ENCODE measurements around the gene ASTN1. TPM values are rescaled to one million over a fixed set of nuclear protein-coding genes. Genes with fewer than 3 reads are reported as not detected.
A peak's percentile ranks its signal among the peaks of the same experiment; 100 is the strongest.

Gene ASTN1
- total and polyA plus RNA-seq, 9 of the 15 experiments (the other 6 are each of a cell fraction or from before 2014, with no cell fraction given) = 0.05 to 0.22 (median 0.18) TPM

DNA sequence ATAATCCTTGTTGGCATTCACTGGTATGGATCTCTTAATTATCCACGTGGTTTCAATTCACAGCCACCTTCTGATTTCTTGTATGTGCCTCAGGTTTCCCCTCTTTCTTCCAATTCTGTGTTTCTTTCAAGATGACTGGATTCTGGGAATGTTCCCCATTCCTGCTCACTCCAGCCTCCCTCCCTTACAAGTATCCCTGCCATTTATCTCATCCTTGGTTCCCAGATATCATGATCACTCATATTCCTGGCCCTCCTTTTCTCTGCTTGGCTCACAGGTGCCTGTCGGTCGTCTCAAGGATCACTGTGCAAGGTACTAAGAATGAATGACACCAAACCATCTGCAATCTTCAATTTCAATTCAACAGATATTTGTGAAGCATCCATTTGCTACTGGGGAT is 279.2 kb downstream of the ASTN1 start (continued):
- TF ChIP-seq KLF1 (tag; IDR thresholded peaks at IDR 0.05) = no peak
- no peak for TF ChIP-seq CCAR2 (IDR thresholded peaks at IDR 0.05; ENCODE audit: low read depth, low read length)
- TF ChIP-seq KDM1A (IDR thresholded peaks at IDR 0.05) = no peak
- TF ChIP-seq NR4A1 (CRISPR knock-in tag; IDR thresholded peaks at IDR 0.05) = no peak
- TF ChIP-seq NR4A1 (tag; IDR thresholded peaks at IDR 0.05) = no peak
- no peak for TF ChIP-seq RUNX1 (IDR thresholded peaks at IDR 0.05; ENCODE audit: low read depth)
- no peak for TF ChIP-seq MCM2 (IDR thresholded peaks at IDR 0.05; ENCODE audit: low read depth)

DNA sequence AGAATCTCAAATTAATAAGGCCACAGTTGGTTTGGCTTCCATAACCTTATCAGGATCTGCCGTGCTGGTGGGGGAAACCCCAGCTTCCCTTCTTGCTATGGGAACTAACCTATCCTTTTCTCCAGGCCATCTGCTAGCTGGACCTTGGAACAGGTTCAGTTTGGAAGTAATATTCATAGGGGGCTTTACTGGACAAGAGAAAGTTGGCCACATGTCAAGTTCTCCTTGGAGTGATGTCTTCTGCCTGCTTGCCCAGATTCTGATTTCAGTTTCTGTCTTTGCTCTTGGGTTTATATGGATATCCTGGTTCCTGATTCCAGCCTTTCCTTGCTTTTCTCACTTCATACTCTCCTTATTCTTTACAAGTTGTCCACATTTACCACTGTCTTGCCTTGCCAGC is 279.6 kb downstream of the ASTN1 start:
- Histone ChIP-seq H3K36me3 (ENCODE audit: control insufficient read depth, insufficient read depth, low read length) (no peaks in the 10 kb centered on the region), H3K79me2 (ENCODE audit: control insufficient read depth, insufficient read depth, low read length) (no peaks in the 10 kb centered on the region), H3K4me3 (no peak overlapping the region), H3K9me3 (replicated peaks; ENCODE audit: control insufficient read depth, insufficient read depth, low read depth, low read length) (no peaks in the 10 kb centered on the region), H3K9ac (ENCODE audit: insufficient read depth in 1 of 2, low read depth in 2 of 2, low read length in 2 of 2) (no peak overlapping the region), H3K27me3 (ENCODE audit: control insufficient read depth in 2 of 2, insufficient read depth in 2 of 2, low read length in 2 of 2) (peaks cover 0 to 2% of the 10 kb centered on the region in 2 experiments; a peak in 1 of 5 replicates), H4K20me1 (replicated peaks; ENCODE audit: control insufficient read depth, insufficient read depth, low read length) (no peaks in the 10 kb centered on the region), H3K4me1 (replicated peaks in 1 of 2; ENCODE audit: control insufficient read depth in 2 of 2, insufficient read depth in 2 of 2, low read length in 2 of 2) (peaks cover 7 to 17% of the 10 kb centered on the region in 2 experiments; a peak in 4 of 5 replicates), H2AFZ (ENCODE audit: low read depth, low read length) (peak overlapping the region; percentile 27; the same call in 1 of the 2 replicates), H3K9me1 (ENCODE audit: control insufficient read depth, insufficient read depth, low read length) (no peaks in the 10 kb centered on the region), H3K4me2 (ENCODE audit: insufficient read depth, low read length) (no peak overlapping the region), H3K27ac (ENCODE audit: extremely low read depth, low read depth, low read length) (no peak overlapping the region)
- ChIA-PET CTCF (ENCODE audit: low intra/inter-chr PET ratio) (no interaction called here), POLR2A (interaction anchor here (0.6 kb wide), 1 partner anchor 492 kb away, joined by 3 read pairs; no protein-coding TSS in a partner anchor)
- WGBS (ENCODE audit: insufficient coverage, low coverage, missing lambda C conversion rate) = 47% methylated on average over 1 of the region's 1 CpG
- intact Hi-C loops (cut with micrococcal nuclease) (no loop called here), in situ Hi-C loops (cut with MboI) (loop anchor here (5.0 to 10.0 kb wide), 2 partner anchors 328 to 510 kb away; no protein-coding TSS in a partner anchor)
- FAIRE-seq (no peak), DNase-seq (ENCODE audit: extremely low read depth in 1 of 4, low spot score in 3 of 4) (no peak), ATAC-seq (no peak)
- no peak for TF ChIP-seq ZNF41 (CRISPR knock-in tag; conservative IDR thresholded peaks at IDR 0.05)
- TF ChIP-seq ADNP (tag; IDR thresholded peaks at IDR 0.05) = no peak
- no peak for TF ChIP-seq HNRNPL (IDR thresholded peaks at IDR 0.05; ENCODE audit: low read depth, low read length)
- TF ChIP-seq, protein P1, sequence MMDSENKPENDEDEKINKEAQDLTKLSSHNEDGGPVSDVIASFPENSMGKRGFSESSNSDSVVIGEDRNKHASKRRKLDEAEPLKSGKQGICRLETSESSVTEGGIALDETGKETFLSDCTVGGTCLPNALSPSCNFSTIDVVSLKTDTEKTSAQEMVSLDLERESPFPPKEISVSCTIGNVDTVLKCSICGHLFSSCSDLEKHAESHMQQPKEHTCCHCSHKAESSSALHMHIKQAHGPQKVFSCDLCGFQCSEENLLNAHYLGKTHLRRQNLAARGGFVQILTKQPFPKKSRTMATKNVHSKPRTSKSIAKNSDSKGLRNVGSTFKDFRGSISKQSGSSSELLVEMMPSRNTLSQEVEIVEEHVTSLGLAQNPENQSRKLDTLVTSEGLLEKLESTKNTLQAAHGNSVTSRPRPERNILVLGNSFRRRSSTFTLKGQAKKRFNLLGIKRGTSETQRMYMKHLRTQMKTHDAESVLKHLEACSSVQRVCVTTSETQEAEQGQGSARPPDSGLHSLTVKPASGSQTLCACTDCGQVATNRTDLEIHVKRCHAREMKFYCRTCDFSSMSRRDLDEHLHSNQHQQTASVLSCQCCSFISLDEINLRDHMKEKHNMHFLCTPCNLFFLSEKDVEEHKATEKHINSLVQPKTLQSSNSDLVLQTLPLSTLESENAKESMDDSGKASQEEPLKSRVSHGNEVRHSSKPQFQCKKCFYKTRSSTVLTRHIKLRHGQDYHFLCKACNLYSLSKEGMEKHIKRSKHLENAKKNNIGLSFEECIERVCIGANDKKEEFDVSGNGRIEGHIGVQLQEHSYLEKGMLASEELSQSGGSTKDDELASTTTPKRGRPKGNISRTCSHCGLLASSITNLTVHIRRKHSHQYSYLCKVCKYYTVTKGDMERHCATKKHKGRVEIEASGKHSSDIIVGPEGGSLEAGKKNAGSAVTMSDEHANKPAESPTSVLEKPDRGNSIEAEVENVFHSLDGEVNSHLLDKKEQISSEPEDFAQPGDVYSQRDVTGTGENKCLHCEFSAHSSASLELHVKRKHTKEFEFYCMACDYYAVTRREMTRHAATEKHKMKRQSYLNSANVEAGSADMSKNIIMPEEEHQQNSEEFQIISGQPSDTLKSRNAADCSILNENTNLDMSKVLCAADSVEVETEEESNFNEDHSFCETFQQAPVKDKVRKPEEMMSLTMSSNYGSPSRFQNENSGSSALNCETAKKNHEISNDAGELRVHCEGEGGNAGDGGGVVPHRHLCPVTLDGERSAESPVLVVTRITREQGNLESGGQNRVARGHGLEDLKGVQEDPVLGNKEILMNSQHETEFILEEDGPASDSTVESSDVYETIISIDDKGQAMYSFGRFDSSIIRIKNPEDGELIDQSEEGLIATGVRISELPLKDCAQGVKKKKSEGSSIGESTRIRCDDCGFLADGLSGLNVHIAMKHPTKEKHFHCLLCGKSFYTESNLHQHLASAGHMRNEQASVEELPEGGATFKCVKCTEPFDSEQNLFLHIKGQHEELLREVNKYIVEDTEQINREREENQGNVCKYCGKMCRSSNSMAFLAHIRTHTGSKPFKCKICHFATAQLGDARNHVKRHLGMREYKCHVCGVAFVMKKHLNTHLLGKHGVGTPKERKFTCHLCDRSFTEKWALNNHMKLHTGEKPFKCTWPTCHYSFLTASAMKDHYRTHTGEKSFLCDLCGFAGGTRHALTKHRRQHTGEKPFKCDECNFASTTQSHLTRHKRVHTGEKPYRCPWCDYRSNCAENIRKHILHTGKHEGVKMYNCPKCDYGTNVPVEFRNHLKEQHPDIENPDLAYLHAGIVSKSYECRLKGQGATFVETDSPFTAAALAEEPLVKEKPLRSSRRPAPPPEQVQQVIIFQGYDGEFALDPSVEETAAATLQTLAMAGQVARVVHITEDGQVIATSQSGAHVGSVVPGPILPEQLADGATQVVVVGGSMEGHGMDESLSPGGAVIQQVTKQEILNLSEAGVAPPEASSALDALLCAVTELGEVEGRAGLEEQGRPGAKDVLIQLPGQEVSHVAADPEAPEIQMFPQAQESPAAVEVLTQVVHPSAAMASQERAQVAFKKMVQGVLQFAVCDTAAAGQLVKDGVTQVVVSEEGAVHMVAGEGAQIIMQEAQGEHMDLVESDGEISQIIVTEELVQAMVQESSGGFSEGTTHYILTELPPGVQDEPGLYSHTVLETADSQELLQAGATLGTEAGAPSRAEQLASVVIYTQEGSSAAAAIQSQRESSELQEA (IDR thresholded peaks at IDR 0.05; ENCODE audit: low read depth) = no peak
- TF ChIP-seq ZNF586 (CRISPR knock-in tag; conservative IDR thresholded peaks at IDR 0.05) = no peak
- no peak for TF ChIP-seq ELF1 (tag; IDR thresholded peaks at IDR 0.05)
- no TSS peak for BruUV-seq (replicated peaks)

Data from K562 (cell line).